ENCODE data around the gene RHBDD1. TPM values are rescaled to one million over a fixed set of nuclear protein-coding genes. Genes with fewer than 3 reads are reported as not detected.

Gene RHBDD1
- total RNA-seq, 1 donor from 2014 or later = 29.5 TPM

DNA sequence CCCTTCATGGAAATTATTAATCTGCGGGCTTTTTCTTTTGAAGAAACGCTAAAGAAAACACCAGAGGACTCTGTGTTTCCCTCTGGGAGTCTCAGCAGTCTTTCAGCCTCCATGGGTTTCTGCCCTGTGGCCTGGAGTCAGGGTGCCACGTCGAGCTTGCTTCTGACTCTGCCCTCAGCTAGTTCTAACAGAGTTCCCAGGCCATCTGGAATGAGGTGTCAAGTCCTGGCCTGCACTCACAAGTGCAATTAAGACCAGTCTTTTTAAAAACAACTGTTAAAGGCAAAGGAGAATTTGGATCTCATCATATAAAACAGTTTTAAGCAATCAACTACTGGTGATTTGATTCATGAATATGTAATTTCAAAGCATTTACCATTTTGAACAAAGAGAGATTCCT lies 157.3 kb downstream of the RHBDD1 start:
- DNase-seq = no peak
- ATAC-seq (ENCODE audit: poor library complexity) = no peak
- intact Hi-C loops (cut with DNase I) = no loop called here

DNA sequence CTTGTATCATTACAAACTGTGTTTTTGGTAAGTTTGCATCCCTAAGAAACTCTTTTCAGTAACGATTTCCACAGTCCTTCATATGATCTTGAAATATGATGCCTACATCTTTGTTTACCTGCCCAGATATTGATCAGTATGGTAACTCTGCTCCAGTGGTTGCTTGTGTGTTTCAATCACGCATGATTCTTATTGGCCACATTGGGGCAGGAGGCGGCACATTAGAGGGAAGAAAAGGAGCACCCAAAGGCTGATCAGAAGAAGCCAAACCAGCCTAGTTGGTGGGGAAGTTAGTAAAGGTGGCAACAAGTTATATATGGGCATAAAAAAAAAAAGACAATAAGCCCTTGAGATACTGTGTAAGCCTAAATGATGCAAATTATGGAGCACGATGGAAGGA lies 158.9 kb downstream of the RHBDD1 start:
- ATAC-seq (ENCODE audit: poor library complexity) (no peak), DNase-seq (no peak)
- intact Hi-C loops (cut with DNase I) = no loop called here

DNA sequence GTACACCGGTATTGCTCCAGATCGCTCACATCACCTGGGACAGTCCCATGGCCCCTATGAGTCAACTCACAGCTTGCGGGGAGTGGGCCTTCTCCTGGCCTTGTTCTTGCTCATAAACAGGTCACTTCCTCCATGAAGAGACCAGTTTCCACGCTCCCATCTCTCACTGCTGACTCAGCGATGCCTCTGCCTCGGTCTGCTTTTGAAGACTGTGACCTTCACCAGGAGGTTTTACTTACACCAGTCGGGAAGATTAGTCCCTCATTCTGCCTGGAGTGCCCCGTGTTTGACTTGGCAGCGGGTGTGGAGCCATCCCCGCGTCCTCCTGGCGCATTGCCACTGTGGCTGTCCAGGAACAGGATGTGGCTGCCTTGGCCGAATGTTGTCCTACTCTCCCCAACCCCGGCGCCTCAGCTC lies 159.8 kb downstream of the RHBDD1 start:
- ATAC-seq (ENCODE audit: poor library complexity) = peak; percentile 28
- intact Hi-C loops (cut with DNase I) = no loop called here
- peak; percentile 59 for DNase-seq

DNA sequence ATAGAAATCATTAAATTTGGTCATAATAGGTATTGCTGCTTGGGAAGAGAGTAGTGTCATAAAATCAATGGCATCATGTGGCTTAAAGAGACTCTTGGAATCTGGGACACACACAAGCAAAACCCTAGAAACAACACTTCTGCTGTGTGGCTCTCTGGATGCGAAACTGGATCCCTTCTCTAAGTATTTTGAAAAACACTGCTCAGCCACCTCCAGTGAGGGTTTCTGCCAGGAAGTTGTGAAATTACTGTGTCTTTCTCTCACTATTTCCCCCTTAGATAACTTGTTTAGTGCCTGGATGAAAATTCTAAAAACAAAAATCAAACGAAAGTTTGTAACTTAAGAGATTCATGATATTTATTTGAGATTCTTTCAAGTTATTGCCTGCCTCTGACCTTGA lies 163.8 kb downstream of the RHBDD1 start:
- no peak for ATAC-seq (ENCODE audit: poor library complexity)
- DNase-seq = no peak
- intact Hi-C loops (cut with DNase I) = no loop called here

DNA sequence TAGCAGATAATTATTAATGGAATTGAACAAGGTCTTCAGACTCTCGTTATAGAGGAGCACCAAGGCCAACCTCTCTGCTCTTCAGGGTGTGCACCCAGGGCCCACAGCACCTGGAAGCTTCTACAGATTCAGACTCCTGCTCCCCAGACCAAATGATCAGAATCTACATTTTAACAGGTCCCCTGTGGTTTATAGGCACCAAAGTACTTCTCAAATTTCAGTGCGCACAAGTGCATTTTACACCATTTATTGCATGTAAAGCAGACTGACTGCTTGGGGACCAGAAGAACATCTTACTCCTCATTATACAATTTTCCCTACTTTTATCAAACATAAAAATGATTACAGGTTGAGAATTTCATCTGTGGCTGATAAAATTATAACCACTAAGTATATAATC lies 164.3 kb downstream of the RHBDD1 start:
- intact Hi-C loops (cut with DNase I) = no loop called here
- ATAC-seq (ENCODE audit: poor library complexity) (no peak), DNase-seq (no peak)

DNA sequence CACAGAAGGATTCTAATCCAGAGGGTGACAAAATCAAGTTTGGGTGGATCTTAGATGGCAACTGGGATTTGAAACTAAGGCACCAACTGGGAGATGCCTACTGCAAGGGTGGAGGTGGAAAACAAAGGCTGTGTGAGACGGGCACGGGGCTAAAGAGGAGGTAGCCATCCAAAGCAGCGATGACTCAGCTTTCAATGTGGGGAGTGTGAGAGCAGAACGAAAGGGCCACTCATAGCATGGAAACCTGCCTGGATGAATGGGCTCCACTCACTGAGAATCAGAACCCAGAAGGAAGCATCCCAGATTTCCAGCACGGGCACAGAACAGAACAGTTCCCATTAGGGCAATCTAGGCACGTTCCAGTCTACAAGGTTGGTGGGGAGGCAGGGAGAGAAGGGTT lies 168.6 kb downstream of the RHBDD1 start:
- DNase-seq (no peak), ATAC-seq (ENCODE audit: poor library complexity) (no peak)
- intact Hi-C loops (cut with DNase I) = no loop called here

DNA sequence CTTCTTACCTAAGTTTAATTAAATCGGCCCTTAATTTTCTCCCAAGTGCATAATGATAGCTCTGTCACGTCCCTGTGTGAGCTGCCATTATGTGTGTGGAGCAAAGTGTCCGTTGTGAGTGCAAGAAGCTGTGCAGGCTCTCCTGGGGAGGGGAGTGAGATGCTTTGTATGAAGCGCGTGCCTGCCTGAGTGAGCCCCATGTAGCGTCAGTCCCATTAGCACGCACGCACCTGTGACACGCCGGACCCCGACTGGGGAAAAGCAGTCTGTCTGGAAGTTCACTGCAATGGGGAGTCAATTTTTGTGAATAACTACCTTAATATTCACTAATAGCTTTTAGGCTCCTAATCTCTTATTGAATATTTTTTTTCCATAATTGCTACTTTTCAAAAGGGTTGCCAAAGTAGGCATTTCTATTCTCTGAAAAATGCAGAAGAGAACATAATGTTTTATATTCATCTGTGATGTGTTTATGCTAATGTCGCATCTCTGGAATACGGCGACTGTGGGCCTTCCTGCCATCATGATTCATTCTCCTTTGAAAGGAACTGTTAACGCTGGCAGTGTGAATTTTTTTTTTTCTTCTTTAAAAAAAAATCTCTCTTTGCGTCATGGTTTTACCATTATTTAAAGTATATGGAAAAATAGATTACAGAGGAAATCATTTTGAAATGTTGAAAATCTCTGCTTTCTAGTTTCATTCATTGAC lies 170.5 kb downstream of the RHBDD1 start:
- intact Hi-C loops (cut with DNase I) = no loop called here
- DNase-seq = no peak
- no peak for ATAC-seq (ENCODE audit: poor library complexity)

DNA sequence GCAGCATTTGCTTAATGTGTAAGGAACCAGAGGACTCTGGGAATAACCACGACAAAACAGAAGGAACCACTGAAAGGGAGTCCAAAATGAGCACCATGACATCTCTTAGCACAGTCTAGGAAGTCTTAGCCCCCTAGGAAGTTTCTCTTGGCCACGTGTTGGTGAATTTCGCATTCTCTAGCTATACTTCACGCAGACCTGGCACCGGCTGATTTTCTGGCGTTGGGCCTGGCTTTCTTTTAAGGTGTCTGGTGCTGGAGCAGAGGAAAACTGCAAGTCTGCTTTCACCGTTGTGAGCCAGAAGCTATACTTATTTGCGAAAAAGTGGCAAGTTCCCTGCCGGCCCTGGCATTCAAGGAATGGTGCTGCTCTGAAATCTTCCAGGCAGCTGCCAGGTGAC lies 171.3 kb downstream of the RHBDD1 start:
- ATAC-seq (ENCODE audit: poor library complexity) (no peak), DNase-seq (no peak)
- intact Hi-C loops (cut with DNase I) = no loop called here

DNA sequence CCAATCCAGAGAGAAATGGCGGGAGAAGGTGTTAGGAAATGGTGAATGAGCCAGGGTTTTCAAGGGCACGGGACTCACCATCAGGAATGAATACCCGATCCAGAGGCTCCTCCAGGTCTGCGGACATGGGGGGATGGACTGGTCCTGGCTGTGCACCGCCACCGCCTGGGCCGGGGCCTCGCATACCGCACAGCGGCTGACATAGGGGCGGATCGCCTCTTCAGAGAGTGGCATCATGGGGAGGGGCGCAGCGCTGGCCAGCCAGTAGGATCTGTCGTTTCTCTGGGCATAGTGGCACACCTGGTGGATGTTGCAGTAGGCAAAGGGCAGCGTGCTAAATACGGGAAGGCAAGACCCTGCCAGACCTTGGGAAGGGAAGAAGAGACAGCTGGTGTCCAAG lies 172.1 kb downstream of the RHBDD1 start:
- no peak for ATAC-seq (ENCODE audit: poor library complexity)
- DNase-seq = no peak
- intact Hi-C loops (cut with DNase I) = no loop called here

DNA sequence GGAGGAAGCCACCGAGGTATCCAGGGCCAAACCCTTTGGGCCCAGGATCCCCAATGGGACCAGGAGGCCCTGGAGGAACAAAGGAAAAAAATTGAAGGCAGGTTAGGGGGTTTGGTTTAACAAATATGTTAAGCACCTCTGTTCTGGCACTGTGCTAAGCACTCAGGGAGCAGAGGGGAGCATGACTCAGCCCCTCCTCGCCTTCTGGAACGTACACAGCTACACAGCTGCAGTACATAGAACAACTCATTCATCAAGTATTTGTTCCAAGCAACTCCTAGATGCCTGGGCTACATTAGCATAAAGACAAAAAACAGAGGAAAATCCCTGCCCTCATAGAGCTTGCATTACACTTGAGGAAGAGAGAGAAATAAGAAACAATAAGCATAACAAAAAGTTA lies 174.6 kb downstream of the RHBDD1 start:
- intact Hi-C loops (cut with DNase I) = no loop called here
- DNase-seq = no peak
- no peak for ATAC-seq (ENCODE audit: poor library complexity)

DNA sequence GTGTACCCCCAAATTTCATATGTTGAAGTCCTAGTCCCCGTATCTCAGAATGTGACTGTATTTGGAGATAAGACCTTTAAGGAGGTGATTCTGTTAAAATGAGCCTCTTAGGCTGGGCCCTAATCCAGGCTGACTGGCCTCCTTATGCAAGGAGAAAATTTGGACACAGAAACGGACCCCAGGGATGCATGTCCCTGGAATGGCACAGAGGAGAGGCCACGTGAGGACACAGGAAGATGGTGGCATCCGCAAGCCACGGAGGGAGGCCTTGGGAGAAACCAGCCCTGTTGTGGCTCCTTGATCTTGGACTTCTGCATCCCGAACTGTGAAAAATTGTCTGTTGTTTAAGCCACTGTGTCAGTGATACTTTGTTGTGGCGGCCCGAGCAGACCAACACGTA lies 177.5 kb downstream of the RHBDD1 start:
- intact Hi-C loops (cut with DNase I) = no loop called here
- no peak for ATAC-seq (ENCODE audit: poor library complexity)
- DNase-seq = no peak

DNA sequence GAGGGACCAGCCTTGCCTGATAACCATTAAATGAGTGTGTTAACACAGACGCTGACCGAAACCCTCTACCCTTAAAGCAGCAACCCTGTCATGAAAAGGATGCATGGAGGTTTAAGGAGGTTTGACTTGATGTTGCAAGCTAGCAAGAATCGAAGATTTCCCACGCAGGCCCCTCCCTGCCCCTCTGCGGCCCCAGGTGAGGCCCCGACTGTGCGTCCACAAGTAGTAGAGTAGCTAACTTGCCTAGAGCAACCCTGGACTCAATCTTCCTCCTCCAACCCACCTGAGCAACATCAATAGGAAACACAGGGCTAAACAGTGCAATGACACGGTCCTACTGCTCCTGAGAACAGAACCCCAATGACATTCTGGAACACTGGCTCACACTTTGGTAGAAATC lies 178.0 kb downstream of the RHBDD1 start:
- no peak for ATAC-seq (ENCODE audit: poor library complexity)
- DNase-seq = no peak
- intact Hi-C loops (cut with DNase I) = no loop called here

DNA sequence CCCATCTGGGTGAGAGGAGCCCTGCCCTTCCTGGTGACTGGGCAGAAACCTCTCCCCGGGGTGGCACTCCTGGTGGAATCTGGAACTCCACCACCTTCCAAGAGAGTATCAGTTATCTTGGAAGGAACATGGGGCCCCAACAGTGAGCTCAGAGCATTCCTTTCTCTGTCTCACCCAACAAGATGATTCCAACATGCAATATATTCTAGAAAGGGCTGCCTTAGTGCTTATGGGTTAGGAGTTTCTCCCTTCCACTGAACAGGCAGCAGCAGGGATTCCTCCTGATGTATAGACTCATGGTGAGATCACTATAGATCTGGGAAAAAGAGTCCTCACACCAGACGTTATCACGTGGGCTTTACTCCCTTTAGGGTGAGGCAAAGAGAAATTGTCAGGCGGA lies 181.0 kb downstream of the RHBDD1 start:
- ATAC-seq (ENCODE audit: poor library complexity) (no peak), DNase-seq (no peak)
- intact Hi-C loops (cut with DNase I) = no loop called here

DNA sequence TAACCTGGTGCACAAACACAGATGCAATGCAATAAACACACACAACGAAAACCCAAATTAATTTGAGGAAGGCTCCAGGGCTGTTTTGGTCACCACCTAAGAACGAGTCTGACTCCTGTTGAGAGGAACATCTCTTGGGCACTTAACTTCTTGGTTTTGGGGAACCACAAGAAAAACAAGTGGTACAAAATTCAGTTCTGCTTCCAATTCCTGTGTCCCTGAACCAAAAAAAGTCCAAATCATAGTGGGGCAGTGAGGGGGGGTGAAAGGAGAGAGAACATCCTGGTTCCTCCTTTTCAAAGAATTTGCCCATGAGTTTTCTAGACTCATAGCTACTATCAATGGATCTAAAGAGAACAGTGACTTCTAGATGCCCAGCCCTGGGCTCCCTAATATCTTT lies 184.6 kb downstream of the RHBDD1 start:
- DNase-seq (no peak), ATAC-seq (ENCODE audit: poor library complexity) (peak; percentile 10)
- intact Hi-C loops (cut with DNase I) = no loop called here

DNA sequence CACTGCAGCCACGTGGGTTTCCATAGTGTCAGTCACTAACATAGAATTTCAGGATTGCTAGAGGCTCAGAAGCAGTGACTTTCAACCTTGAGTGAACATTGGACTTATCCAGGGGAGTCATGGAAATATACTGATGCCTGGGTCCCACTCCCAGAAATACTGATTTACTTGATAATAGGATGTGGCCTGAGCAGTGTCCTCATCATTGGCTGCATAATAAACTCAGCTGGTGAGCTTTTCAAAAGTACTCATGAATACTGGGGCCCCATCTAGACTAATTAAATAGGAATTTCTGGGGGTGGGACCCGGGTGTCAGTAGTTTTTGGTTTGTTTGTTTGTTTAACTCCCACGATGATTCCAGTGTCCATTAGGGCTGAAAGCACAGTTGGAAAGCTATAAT lies 186.8 kb downstream of the RHBDD1 start:
- no peak for ATAC-seq (ENCODE audit: poor library complexity)
- intact Hi-C loops (cut with DNase I) = no loop called here
- no peak for DNase-seq

DNA sequence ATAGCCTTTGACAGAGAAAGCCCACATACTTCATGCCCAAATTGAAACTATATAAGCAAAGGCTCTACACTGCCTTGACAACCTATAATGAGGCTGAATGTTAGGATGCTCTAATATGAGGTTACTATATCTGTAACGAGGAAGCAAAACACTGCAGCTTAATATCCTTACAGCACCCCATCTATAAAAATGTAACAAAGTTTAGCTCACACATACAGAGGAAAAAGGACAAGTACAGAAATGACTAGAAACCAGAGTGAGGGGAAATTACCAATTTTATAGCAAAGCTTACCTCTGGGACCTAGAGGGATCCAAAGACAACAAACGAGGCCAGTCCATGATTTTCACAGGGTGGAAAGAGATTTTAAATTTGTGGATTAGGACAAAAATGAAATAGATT lies 189.7 kb downstream of the RHBDD1 start:
- ATAC-seq (ENCODE audit: poor library complexity) (no peak), DNase-seq (no peak)
- intact Hi-C loops (cut with DNase I) = no loop called here

DNA sequence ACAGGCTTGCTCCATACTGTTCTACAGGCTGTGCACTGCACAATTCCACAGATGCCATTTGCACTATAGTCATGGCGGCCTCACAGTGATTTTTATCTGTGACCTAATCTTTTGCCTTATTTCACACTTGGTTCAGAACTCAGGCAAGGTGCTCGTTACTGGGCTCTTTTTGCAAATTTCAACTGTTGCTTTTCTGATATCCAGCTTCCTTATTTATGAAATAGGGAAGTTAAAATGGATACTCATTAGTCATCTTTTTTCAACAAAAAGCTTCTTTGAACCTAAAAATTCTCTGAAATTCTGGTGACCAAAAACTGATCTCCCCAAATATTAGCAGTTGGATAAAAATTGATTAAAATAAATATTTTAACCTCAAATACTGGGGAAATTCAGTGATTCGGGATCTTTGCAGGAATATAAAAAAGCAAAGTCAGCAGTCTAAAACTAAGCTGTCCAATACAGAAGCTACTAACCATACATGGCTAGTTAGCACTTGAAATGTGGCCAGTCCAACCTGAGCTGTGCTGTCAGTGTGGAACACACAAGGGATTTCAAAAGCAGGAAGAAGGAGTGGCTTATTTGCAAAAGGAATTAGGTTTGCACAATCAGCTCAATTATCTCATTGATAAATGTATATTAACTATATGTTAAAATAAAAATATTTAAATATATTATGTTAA lies 193.7 kb downstream of the RHBDD1 start:
- ATAC-seq (ENCODE audit: poor library complexity) (no peak), DNase-seq (no peak)
- intact Hi-C loops (cut with DNase I) = no loop called here

DNA sequence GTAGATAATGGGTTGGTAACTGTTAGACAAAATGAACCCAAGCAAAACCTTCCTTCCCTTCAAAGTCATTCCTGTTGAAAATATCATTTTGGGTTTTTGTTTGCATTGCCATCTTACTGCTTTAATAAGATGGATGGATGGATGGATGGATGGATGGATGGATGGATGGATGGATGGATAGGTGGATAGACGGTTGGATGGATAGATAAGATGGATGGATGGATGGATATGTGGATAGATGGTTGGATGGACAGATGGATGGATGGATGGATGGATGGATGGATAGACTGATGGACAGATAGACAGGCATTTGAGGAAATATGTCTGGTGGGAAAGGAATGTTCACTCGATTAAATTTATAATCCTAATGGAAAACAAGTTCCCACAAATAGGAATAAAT lies 194.9 kb downstream of the RHBDD1 start:
- intact Hi-C loops (cut with DNase I) = no loop called here
- no peak for DNase-seq
- ATAC-seq (ENCODE audit: poor library complexity) = no peak

DNA sequence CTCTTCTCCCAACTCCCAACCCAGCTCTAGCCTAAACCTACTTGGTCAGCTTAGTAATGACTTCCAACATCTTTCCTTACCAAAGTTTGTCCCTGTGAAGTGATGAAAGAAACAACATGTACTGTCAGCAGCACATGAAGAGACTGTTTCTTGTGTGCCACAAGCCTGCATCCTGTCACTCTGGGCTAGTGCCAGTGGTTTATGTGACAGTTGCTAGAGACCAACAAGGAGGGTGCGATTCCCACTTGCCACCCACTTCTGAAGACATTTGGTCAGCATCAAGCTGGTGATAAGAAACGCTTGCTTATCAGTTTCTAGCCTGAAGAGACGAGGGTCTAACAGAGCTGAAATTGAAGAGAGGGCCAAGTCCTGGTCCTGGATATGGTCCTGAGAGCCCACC lies 195.5 kb downstream of the RHBDD1 start:
- intact Hi-C loops (cut with DNase I) = no loop called here
- DNase-seq = no peak
- no peak for ATAC-seq (ENCODE audit: poor library complexity)

DNA sequence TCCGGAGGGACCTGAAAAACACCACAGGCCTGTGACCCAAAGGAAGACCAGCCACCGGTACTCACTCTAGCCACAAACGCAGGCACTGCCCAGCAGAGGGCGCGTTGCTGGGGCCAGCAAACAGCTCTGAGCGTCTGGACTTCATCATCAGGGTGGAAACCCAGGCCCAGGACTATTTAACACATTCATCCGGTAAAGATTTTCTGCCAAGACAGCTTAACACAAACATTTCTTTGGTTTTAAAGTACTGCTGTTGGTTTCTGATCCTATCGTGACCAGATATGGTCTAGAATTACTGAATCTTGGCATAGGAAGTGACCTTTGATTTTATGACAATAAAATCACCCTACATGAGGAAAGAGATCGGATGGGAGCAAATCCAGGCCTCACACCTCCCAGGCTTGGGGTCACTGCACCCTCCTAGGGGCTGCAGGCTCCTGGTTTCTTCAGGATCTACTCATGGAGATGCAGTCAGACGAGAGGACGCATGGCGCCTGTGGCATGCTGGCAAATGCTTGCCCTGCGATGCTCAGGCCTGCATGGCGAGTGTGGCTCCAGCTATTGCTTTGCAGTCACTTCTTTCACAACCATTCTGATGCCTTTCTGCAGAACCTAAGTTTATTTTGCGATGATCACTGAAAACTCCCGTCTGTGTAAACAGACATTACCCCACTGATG lies 197.8 kb downstream of the RHBDD1 start:
- intact Hi-C loops (cut with DNase I) = no loop called here
- DNase-seq (peak; percentile 49), ATAC-seq (ENCODE audit: poor library complexity) (peak; percentile 63)

Measured in Right ventricle myocardium superior (tissue), 1 donor.